HEK293 (cell line): ENCODE data around the gene SPACA4.

ENCODE experiments used
- GLIS1 ChIP-seq: fragments of 450-650 bp; formaldehyde crosslinking; IDR thresholded peaks from 2 replicates; pipeline ENCODE4 v1.5.1; 2016; ENCODE audit warnings: missing biosample characterization, missing genetic modification characterization
- GLIS2 ChIP-seq: fragments of 450-650 bp; formaldehyde crosslinking; IDR thresholded peaks from 2 replicates; pipeline ENCODE4 v1.5.1; 2016; ENCODE audit warnings: missing biosample characterization, missing genetic modification characterization
- HIC1 ChIP-seq: fragments of 450-650 bp; formaldehyde crosslinking; IDR thresholded peaks from 2 replicates; pipeline ENCODE4 v1.5.1; 2016; ENCODE audit warnings: missing biosample characterization, missing genetic modification characterization
- IKZF3 ChIP-seq: fragments of 450-650 bp; IDR thresholded peaks from 2 replicates; pipeline ENCODE4 v1.5.0; 2018; ENCODE audit warnings: missing biosample characterization, mild to moderate bottlenecking, missing genetic modification characterization, moderate library complexity
- KLF10 ChIP-seq: fragments of 450-650 bp; IDR thresholded peaks from 2 replicates; pipeline ENCODE4 v1.5.1; 2018; ENCODE audit warnings: missing biosample characterization, mild to moderate bottlenecking, missing genetic modification characterization
- KLF8 ChIP-seq: fragments of 450-650 bp; formaldehyde crosslinking; IDR thresholded peaks from 2 replicates; pipeline ENCODE4 v1.5.1; 2016; ENCODE audit warnings: missing biosample characterization, missing genetic modification characterization
- PATZ1 ChIP-seq: fragments of 450-650 bp; formaldehyde crosslinking; IDR thresholded peaks from 2 replicates; pipeline ENCODE4 v1.5.1; 2016; ENCODE audit warnings: missing biosample characterization, missing genetic modification characterization
- PRDM10 ChIP-seq: fragments of 450-650 bp; formaldehyde crosslinking; IDR thresholded peaks from 2 replicates; pipeline ENCODE4 v1.5.1; 2016; ENCODE audit warnings: missing biosample characterization, missing genetic modification characterization
- YY2 ChIP-seq: fragments of 450-650 bp; formaldehyde crosslinking; IDR thresholded peaks from 2 replicates; pipeline ENCODE4 v1.5.1; 2016; ENCODE audit warnings: missing biosample characterization, missing genetic modification characterization
- ZBTB10 ChIP-seq: fragments of 450-650 bp; formaldehyde crosslinking; IDR thresholded peaks from 2 replicates; pipeline ENCODE4 v1.5.1; 2016; ENCODE audit warnings: missing biosample characterization, missing genetic modification characterization
- ZBTB11 ChIP-seq: fragments of 450-650 bp; formaldehyde crosslinking; conservative IDR thresholded peaks from 2 replicates; pipeline ENCODE4 v1.5.1; 2016; ENCODE audit warnings: low read depth, missing biosample characterization, missing genetic modification characterization
- ZBTB20 ChIP-seq: fragments of 450-650 bp; formaldehyde crosslinking; IDR thresholded peaks from 2 replicates; pipeline ENCODE4 v1.5.1; 2016; ENCODE audit warnings: missing biosample characterization, missing genetic modification characterization
- ZBTB8A ChIP-seq: fragments of 450-650 bp; formaldehyde crosslinking; IDR thresholded peaks from 2 replicates; pipeline ENCODE4 v1.5.1; 2016; ENCODE audit warnings: missing biosample characterization, missing genetic modification characterization
- ZFHX2 ChIP-seq: fragments of 450-650 bp; formaldehyde crosslinking; conservative IDR thresholded peaks from 2 replicates; pipeline ENCODE4 v1.5.1; 2016; ENCODE audit warnings: missing biosample characterization, missing genetic modification characterization
- ZFP41 ChIP-seq: fragments of 450-650 bp; formaldehyde crosslinking; IDR thresholded peaks from 2 replicates; pipeline ENCODE4 v1.5.1; 2016; ENCODE audit warnings: missing biosample characterization, missing genetic modification characterization, borderline replicate concordance
- ZFP69B ChIP-seq: fragments of 450-650 bp; formaldehyde crosslinking; IDR thresholded peaks from 2 replicates; pipeline ENCODE4 v1.5.1; 2016; ENCODE audit warnings: missing biosample characterization, missing genetic modification characterization
- ZNF114 ChIP-seq: fragments of 450-650 bp; formaldehyde crosslinking; IDR thresholded peaks from 2 replicates; pipeline ENCODE4 v1.5.0; 2017; ENCODE audit warnings: missing biosample characterization, missing genetic modification characterization
- ZNF335 ChIP-seq: fragments of 450-650 bp; formaldehyde crosslinking; conservative IDR thresholded peaks from 2 replicates; pipeline ENCODE4 v1.5.1; 2016; ENCODE audit warnings: missing biosample characterization, missing genetic modification characterization
- ZNF354C ChIP-seq: fragments of 450-650 bp; formaldehyde crosslinking; IDR thresholded peaks from 2 replicates; pipeline ENCODE4 v1.5.1; 2016; ENCODE audit warnings: missing biosample characterization, missing genetic modification characterization, low read depth, borderline replicate concordance
- ZNF513 ChIP-seq: fragments of 450-650 bp; IDR thresholded peaks from 2 replicates; pipeline ENCODE4 v1.5.1; 2018; ENCODE audit warnings: missing biosample characterization, missing genetic modification characterization
- ZNF530 ChIP-seq: fragments of 450-650 bp; formaldehyde crosslinking; IDR thresholded peaks from 2 replicates; pipeline ENCODE4 v1.5.1; 2016; ENCODE audit warnings: low read depth, missing biosample characterization, missing genetic modification characterization
- ZNF747 ChIP-seq: fragments of 450-650 bp; formaldehyde crosslinking; IDR thresholded peaks from 2 replicates; pipeline ENCODE4 v1.5.1; 2016; ENCODE audit warnings: missing biosample characterization, missing genetic modification characterization

Gene SPACA4

GRCh38 chr19:48635966-48636858 lies 29.7 kb downstream of the SPACA4 start (continued):
- no peak for TF ChIP-seq ZFP41
- no peak for TF ChIP-seq ZFP69B (tag by site-specific recombination)
- TF ChIP-seq ZBTB20 (tag by site-specific recombination), result 0 out of 2 replicates have a peak, but pooled peaks have one; percentile 41
- peak; percentile 83 for TF ChIP-seq PRDM10
- peak; percentile 66 for TF ChIP-seq GLIS2 (tag by site-specific recombination)
- no peak for TF ChIP-seq ZNF747 (tag by site-specific recombination)
- TF ChIP-seq YY2 (tag by site-specific recombination), result 0 out of 2 replicates have a peak, but pooled peaks have one; percentile 15
- TF ChIP-seq ZBTB8A (tag by site-specific recombination), result peak; percentile 58; the same call in 1 of the 2 replicates
- TF ChIP-seq ZBTB10 (tag by site-specific recombination), result peak; percentile 67
- peak; percentile 78; the same call in 1 of the 2 replicates for TF ChIP-seq KLF8 (tag by site-specific recombination)
- 0 out of 2 replicates have a peak, but pooled peaks have one; percentile 15 for TF ChIP-seq KLF10 (tag by site-specific recombination)
- peak; percentile 31; the same call in 1 of the 2 replicates for TF ChIP-seq ZNF335 (tag by site-specific recombination)
- TF ChIP-seq IKZF3 (tag by site-specific recombination), result peak; percentile 18; the same call in 1 of the 2 replicates
- peak; percentile 46 for TF ChIP-seq ZFHX2
- peak; percentile 78 for TF ChIP-seq PATZ1 (tag by site-specific recombination)
- no peak for TF ChIP-seq ZNF114 (tag by site-specific recombination)
- no peak for TF ChIP-seq HIC1
- TF ChIP-seq ZBTB11 (tag by site-specific recombination), result peak; percentile 45
- TF ChIP-seq ZNF530, result no peak
- TF ChIP-seq ZNF354C, result no peak
- peak; percentile 26; the same call in 1 of the 2 replicates for TF ChIP-seq ZNF513 (tag by site-specific recombination)
- peak; percentile 86 for TF ChIP-seq GLIS1
